Ureter (tissue), 1 donor: Measurements from ENCODE around the gene CLDN1. TPM values are rescaled to one million over a fixed set of nuclear protein-coding genes. Genes with fewer than 3 reads are reported as not detected.

Experiments
- DNase-seq: peaks from one replicate; pipeline ENCODE4 v3.0.0-alpha.2; 2020; ENCODE audit warnings: low spot score
- total RNA-seq: library from RNA; stranded (reverse); gene quantifications from one replicate; pipeline ENCODE4 v1.2.4, GENCODE V29; 2023
- donor health status: DM: yes; HTN: yes; CAD: no.

The CLDN1 gene
- total RNA-seq, 1 donor from 2014 or later, result 64.2 TPM

- no peak for DNase-seq
These were observed 8.9 kb upstream of the CLDN1 start for GRCh38 chr3:190330936-190331734.

GRCh38 chr3:190326930-190327329, 4.7 kb upstream of the CLDN1 start:
- peak; percentile 58 for DNase-seq

GRCh38 chr3:190326361-190326760, 4.1 kb upstream of the CLDN1 start:
- DNase-seq, result no peak

GRCh38 chr3:190325923-190326322, 3.7 kb upstream of the CLDN1 start:
- DNase-seq, result no peak

- peak; percentile 56 for DNase-seq
These were observed 990 bp upstream of the CLDN1 start for GRCh38 chr3:190323246-190323626.

- no peak for DNase-seq
These were observed 479 bp upstream of the CLDN1 start for GRCh38 chr3:190322604-190323245.

GRCh38 chr3:190320594-190321362, 1.5 kb downstream of the CLDN1 start:
- DNase-seq, result no peak

- DNase-seq, result no peak
These were observed 2.6 kb downstream of the CLDN1 start for GRCh38 chr3:190319660-190320059.

GRCh38 chr3:190318666-190319065, 3.6 kb downstream of the CLDN1 start:
- DNase-seq, result no peak

GRCh38 chr3:190314741-190315140, 7.5 kb downstream of the CLDN1 start:
- no peak for DNase-seq

GRCh38 chr3:190309414-190309813, 12.8 kb downstream of the CLDN1 start:
- no peak for DNase-seq

- no peak for DNase-seq
These were observed 14.1 kb downstream of the CLDN1 start for GRCh38 chr3:190308154-190308553.

- no peak for DNase-seq
These were observed 15.1 kb downstream of the CLDN1 start for GRCh38 chr3:190307164-190307545.

GRCh38 chr3:190306513-190307163, 15.6 kb downstream of the CLDN1 start:
- DNase-seq, result no peak

- no peak for DNase-seq
These were observed 16.2 kb downstream of the CLDN1 start for GRCh38 chr3:190306026-190306425.

- no peak for DNase-seq
These were observed 16.8 kb downstream of the CLDN1 start for GRCh38 chr3:190305406-190305805.

- DNase-seq, result no peak
These were observed 18.4 kb downstream of the CLDN1 start for GRCh38 chr3:190303884-190304283.

GRCh38 chr3:190302212-190302867, 19.9 kb downstream of the CLDN1 start:
- DNase-seq, result no peak

- no peak for DNase-seq
These were observed 20.7 kb downstream of the CLDN1 start for GRCh38 chr3:190301591-190301990.

- DNase-seq, result no peak
These were observed 22.3 kb downstream of the CLDN1 start for GRCh38 chr3:190299969-190300368.

GRCh38 chr3:190294030-190294429, 28.2 kb downstream of the CLDN1 start:
- DNase-seq, result no peak

- DNase-seq, result no peak
These were observed 28.6 kb downstream of the CLDN1 start for GRCh38 chr3:190293621-190294020.
